IMR-90 (cell line): ENCODE results near the gene ABCA4. TPM values are rescaled to one million over a fixed set of nuclear protein-coding genes. Genes with fewer than 3 reads are reported as not detected.
A peak's percentile ranks its signal among the peaks of the same experiment; 100 is the strongest.

Experiments used
- ATAC-seq: fragments of 200-7000 bp; cut with Tn5 transposase; 2 replicates; pipeline ENCODE4 v1.9.1; 2020; ENCODE audit warnings: low read depth, mild to moderate bottlenecking, moderate library complexity
- BruUV-seq: library from RNA; stranded (reverse); fragments of 400-500 nt; replicated peaks from 2 replicates; lab custom pipeline; 2021; lab: Mats Ljungman, UMichigan
- CTCF ChIA-PET: fragments of 300-600 bp; formaldehyde crosslinking; extraction: SDS; loops from one replicate; lab custom pipeline; 2021; ENCODE audit warnings: antibody characterized with exemption; lab: Yijun Ruan, JAX
- POLR2A ChIA-PET: fragments of 300-600 bp; sonication (Branson Sonifier 250); formaldehyde crosslinking; loops from one replicate; lab custom pipeline; 2022; ENCODE audit warnings: antibody characterized with exemption; ENCODE audit not compliant: unreplicated experiment; lab: Charles Lee
- DNase-seq: peaks from one replicate; pipeline ENCODE4 v3.0.0; 2013
- H2AFZ ChIP-seq: replicated peaks from 2 replicates; pipeline ENCODE3; 2013; ENCODE audit warnings: low read length, mild to moderate bottlenecking; ENCODE audit not compliant: poor library complexity
- H2AK5ac ChIP-seq: 2 replicates; pipeline ENCODE4 v1.6.1; 2013; ENCODE audit warnings: low read depth, low read length, inconsistent platforms
- H2AK9ac ChIP-seq: replicated peaks from 2 replicates; pipeline ENCODE3; 2013; ENCODE audit warnings: mild to moderate bottlenecking, low read depth, low read length, moderate library complexity; ENCODE audit not compliant: poor library complexity
- H2BK120ac ChIP-seq: 2 replicates; pipeline ENCODE4 v1.6.1; 2013; ENCODE audit warnings: low read depth, low read length, inconsistent platforms
- H2BK15ac ChIP-seq: 3 replicates; pipeline ENCODE4 v1.6.1; 2013; ENCODE audit warnings: low read depth, low read length, inconsistent platforms
- H2BK20ac ChIP-seq: 2 replicates; pipeline ENCODE4 v1.6.1; 2013; ENCODE audit warnings: low read depth, mild to moderate bottlenecking, inconsistent platforms, low read length, moderate library complexity
- H2BK5ac ChIP-seq: 2 replicates; pipeline ENCODE4 v1.6.1; 2013; ENCODE audit warnings: mild to moderate bottlenecking, low read depth, low read length, inconsistent platforms; ENCODE audit not compliant: poor library complexity, severe bottlenecking
- H3K14ac ChIP-seq: replicated peaks from 2 replicates; pipeline ENCODE4 v1.6.1; 2013; ENCODE audit warnings: low read depth, low read length, inconsistent platforms
- H3K18ac ChIP-seq: 2 replicates; pipeline ENCODE4 v1.6.1; 2013; ENCODE audit warnings: low read depth, low read length, control low read depth
- H3K23ac ChIP-seq: 2 replicates; pipeline ENCODE4 v1.6.1; 2013; ENCODE audit warnings: low read depth, low read length, inconsistent platforms
- H3K27ac ChIP-seq: 2 replicates; pipeline ENCODE4 v1.5.1; 2013; ENCODE audit warnings: mild to moderate bottlenecking, control low read depth, low read length; ENCODE audit not compliant: insufficient read depth
- H3K27me3 ChIP-seq: 2 replicates; pipeline ENCODE4 v1.6.1; 2013; ENCODE audit warnings: low read length; ENCODE audit not compliant: control insufficient read depth, insufficient read depth
- H3K36me3 ChIP-seq: 2 replicates; pipeline ENCODE4 v1.6.1; 2013; ENCODE audit warnings: low read length, mixed read lengths; ENCODE audit not compliant: control insufficient read depth, insufficient read depth
- H3K4ac ChIP-seq: 2 replicates; pipeline ENCODE4 v1.6.1; 2013; ENCODE audit warnings: low read depth, low read length, inconsistent platforms
- H3K4me1 ChIP-seq: 2 replicates; pipeline ENCODE4 v1.6.1; 2013; ENCODE audit warnings: low read length, mixed read lengths; ENCODE audit not compliant: control insufficient read depth, insufficient read depth
- H3K4me2 ChIP-seq: 2 replicates; pipeline ENCODE4 v1.6.1; 2013; ENCODE audit warnings: low read depth, mild to moderate bottlenecking, control low read depth, low read length, moderate library complexity
- H3K4me3 ChIP-seq: 2 replicates; pipeline ENCODE4 v1.5.1; 2013; ENCODE audit warnings: low read depth, mild to moderate bottlenecking, control low read depth, low read length, moderate library complexity; ENCODE audit not compliant: insufficient read depth
- H3K56ac ChIP-seq: 2 replicates; pipeline ENCODE4 v1.6.1; 2013; ENCODE audit warnings: low read length, inconsistent platforms; ENCODE audit not compliant: insufficient read depth; ENCODE audit errors: extremely low read depth
- H3K79me1 ChIP-seq, 2 experiments: 2 replicates each; pipeline ENCODE4 v1.6.1; 2013; ENCODE audit warnings: low read length in 2 of 2, inconsistent platforms in 1 of 2, low read depth in 1 of 2
- H3K9ac ChIP-seq: 2 replicates; pipeline ENCODE4 v1.6.1; 2013; ENCODE audit warnings: low read depth, low read length, control low read depth
- H3K9me1 ChIP-seq: 2 replicates; pipeline ENCODE4 v1.6.1; 2013; ENCODE audit warnings: low read length, inconsistent platforms; ENCODE audit not compliant: insufficient read depth
- H3K9me3 ChIP-seq: 2 replicates; pipeline ENCODE4 v1.6.1; 2013; ENCODE audit warnings: low read length; ENCODE audit not compliant: control insufficient read depth, insufficient read depth
- H4K20me1 ChIP-seq: 2 replicates; pipeline ENCODE4 v1.6.1; 2013; ENCODE audit warnings: low read length, inconsistent platforms; ENCODE audit not compliant: insufficient read depth
- H4K5ac ChIP-seq: 2 replicates; pipeline ENCODE4 v1.6.1; 2013; ENCODE audit warnings: mild to moderate bottlenecking, low read depth, low read length, control low read depth
- H4K8ac ChIP-seq, 2 experiments: 2 replicates each; pipeline ENCODE4 v1.6.1; 2013; ENCODE audit warnings: low read depth in 2 of 2, low read length in 2 of 2, control low read depth in 1 of 2, inconsistent platforms in 1 of 2
- H4K91ac ChIP-seq: 2 replicates; pipeline ENCODE4 v1.6.1; 2013; ENCODE audit warnings: low read depth, low read length, inconsistent platforms; ENCODE audit not compliant: insufficient read depth
- BHLHE40 ChIP-seq: fragments of 150-350 bp; IDR thresholded peaks from 2 replicates; pipeline ENCODE4 v1.6.1; 2016; ENCODE audit warnings: mild to moderate bottlenecking, low read depth, low read length
- CHD1 ChIP-seq: IDR thresholded peaks from 2 replicates; pipeline ENCODE4 v1.6.1; 2012; ENCODE audit warnings: low read depth, low read length, improper control_type of control experiment
- FOS ChIP-seq: fragments of 150-350 bp; IDR thresholded peaks from 2 replicates; pipeline ENCODE4 v1.6.1; 2016; ENCODE audit warnings: low read depth, low read length
- MAZ ChIP-seq: IDR thresholded peaks from 2 replicates; pipeline ENCODE4 v1.6.1; 2012; ENCODE audit warnings: low read depth, mild to moderate bottlenecking, low read length, improper control_type of control experiment, moderate library complexity, borderline replicate concordance
- MXI1 ChIP-seq: IDR thresholded peaks from 2 replicates; pipeline ENCODE4 v1.6.1; 2012; ENCODE audit warnings: low read depth, mild to moderate bottlenecking, low read length, moderate library complexity, borderline replicate concordance
- POLR2A ChIP-seq: IDR thresholded peaks from 2 replicates; pipeline ENCODE4 v1.6.1; 2012; ENCODE audit warnings: mild to moderate bottlenecking, low read depth, low read length
- RCOR1 ChIP-seq: IDR thresholded peaks from 2 replicates; pipeline ENCODE4 v1.6.1; 2012; ENCODE audit warnings: mild to moderate bottlenecking, low read length, improper control_type of control experiment; ENCODE audit not compliant: insufficient replicate concordance
- RFX5 ChIP-seq: IDR thresholded peaks from 2 replicates; pipeline ENCODE4 v1.8.0; 2012; ENCODE audit warnings: low read depth, mild to moderate bottlenecking, low read length, moderate library complexity
- SMC3 ChIP-seq: fragments of 150-350 bp; IDR thresholded peaks from 2 replicates; pipeline ENCODE4 v1.6.1; 2016; ENCODE audit warnings: low read depth, mild to moderate bottlenecking, antibody characterized with exemption, low read length, moderate library complexity
- USF2 ChIP-seq: fragments of 150-350 bp; IDR thresholded peaks from 2 replicates; pipeline ENCODE4 v1.6.1; 2017; ENCODE audit warnings: mild to moderate bottlenecking, antibody characterized with exemption, low read length, low read depth
- WGBS, 2 experiments: methylation state at CpG; one replicate each; pipeline versions ENCODE4 v1.1.5 to v1.1.7; 2013; ENCODE audit warnings: missing lambda C conversion rate in 2 of 2; ENCODE audit not compliant: insufficient read length in 1 of 2; ENCODE audit errors: extremely low coverage in 2 of 2; 5-methylcytosine and 5-hydroxymethylcytosine counted together
- dilution Hi-C: fragments of 300-500 bp; cut with HindIII; formaldehyde crosslinking; loops from one replicate; pipeline ENCODE4 v1.14.3; 2018; ENCODE audit warnings: low sequenced_read_pairs; ENCODE audit not compliant: unreplicated experiment
- in situ Hi-C: fragments of 300-500 bp; cut with MboI; formaldehyde crosslinking; loops from 3 replicates; pipeline ENCODE4 v1.14.3; 2019; ENCODE audit warnings: low sequenced_read_pairs, inconsistent platforms, mixed read lengths
- intact Hi-C: fragments of 100-400 bp; cut with micrococcal nuclease; formaldehyde crosslinking; loops from 2 replicates; pipeline ENCODE4 v1.10.0; 2022
- polyA plus RNA-seq, 3 experiments: library from polyadenylated mRNA; depleted of rRNA; stranded (reverse); fragments of >200 nt; gene quantifications; 2 replicates each; pipeline ENCODE4 v1.2.3, GENCODE V29; 2012; ENCODE audit warnings: low replicate concordance in 1 of 3
- total RNA-seq: library from RNA; depleted of rRNA; stranded (reverse); fragments of >200 nt; gene quantifications from 2 replicates; pipeline ENCODE4 v1.2.3, GENCODE V29; 2012

The ABCA4 gene
- total and polyA plus RNA-seq, 2 of the 4 experiments (the other 2 are of a cell fraction), result under 0.01 to 0.36 TPM

DNA sequence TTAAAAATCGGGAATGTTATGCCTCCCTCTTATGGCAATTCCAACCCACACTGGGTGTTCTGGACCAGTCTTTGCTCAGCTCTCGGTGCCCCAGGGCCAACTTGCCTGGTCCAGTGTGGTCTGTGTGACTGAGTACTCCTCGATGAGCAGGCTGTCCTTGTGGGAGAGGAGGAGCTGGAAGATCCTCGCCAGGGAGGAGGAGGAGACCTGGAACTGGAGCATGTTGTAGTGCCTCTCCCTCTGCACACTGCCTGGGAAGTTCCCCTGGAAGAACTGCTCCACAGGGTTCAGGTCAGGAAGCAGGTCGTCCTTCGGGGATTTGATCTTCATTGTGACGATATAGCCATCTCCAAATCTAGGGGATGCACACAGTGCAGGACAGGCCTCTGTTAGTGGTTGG is 123.2 kb downstream of the ABCA4 start:
- no TSS peak for BruUV-seq
- Histone ChIP-seq H3K9me1 (no peaks in the 10 kb centered on the region), H3K79me1 (no peaks in the 10 kb centered on the region), H3K27me3 (peaks cover 12% of the 10 kb centered on the region), H2BK5ac (no peak overlapping the region), H4K91ac (no peak overlapping the region; the same call in 1 of the 2 replicates), H4K8ac (no peak overlapping the region), H3K4me2 (no peak overlapping the region), H2BK15ac (no peak overlapping the region), H2BK20ac (no peak overlapping the region), H2AK5ac (no peak overlapping the region), H4K20me1 (no peaks in the 10 kb centered on the region), H2AK9ac (no peak overlapping the region), H4K5ac (no peak overlapping the region), H3K4ac (no peak overlapping the region), H3K27ac (no peak overlapping the region), H3K18ac (no peak overlapping the region), H3K4me3 (no peak overlapping the region), H3K4me1 (no peaks in the 10 kb centered on the region), H3K9ac (no peak overlapping the region), H3K14ac (no peak overlapping the region), H3K9me3 (no peaks in the 10 kb centered on the region), H3K56ac (no peak overlapping the region), H3K36me3 (no peaks in the 10 kb centered on the region), H2BK120ac (no peak overlapping the region), H2AFZ (peak overlapping the region; percentile 29), H3K23ac (no peak overlapping the region)
- WGBS, 2 experiments, result 85% methylated on average over 4 of the region's 7 CpGs; no CpG with 5 or more reads in 1 of the 2 experiments
- dilution Hi-C loops (no loop called here), in situ Hi-C loops (no loop called here), intact Hi-C loops (no loop called here)
- ATAC-seq, result no peak
- DNase-seq, result no peak
- ChIA-PET POLR2A (no interaction called here), CTCF (no interaction called here)
- no peak for TF ChIP-seq CHD1
- TF ChIP-seq RFX5, result no peak
- no peak for TF ChIP-seq SMC3
- no peak for TF ChIP-seq MAZ
- no peak for TF ChIP-seq USF2
- TF ChIP-seq BHLHE40, result no peak
- TF ChIP-seq MXI1, result no peak
- no peak for TF ChIP-seq FOS
- no peak for TF ChIP-seq RCOR1
- no peak for TF ChIP-seq POLR2A
